CD4-positive, alpha-beta T cell treated with Interleukin-10 for 1 hour (primary cell): ENCODE measurements around the gene WIPF2.
A peak's percentile ranks its signal among the peaks of the same experiment; 100 is the strongest.
"Not testable (repeated sequence)": the region's sequence is repeated elsewhere in the genome, so short reads cannot be mapped to it uniquely, and the experiment has no call there.

ENCODE experiments used
- DNase-seq: peaks from one replicate; pipeline ENCODE4 v3.0.0-alpha.2; 2020

Gene WIPF2

GRCh38 chr17:40301315-40301714 is 82.2 kb downstream of the WIPF2 start:
- no peak for DNase-seq

- peak; percentile 81 for DNase-seq
Observed at GRCh38 chr17:40303009-40303657, 84.0 kb downstream of the WIPF2 start.

DNA sequence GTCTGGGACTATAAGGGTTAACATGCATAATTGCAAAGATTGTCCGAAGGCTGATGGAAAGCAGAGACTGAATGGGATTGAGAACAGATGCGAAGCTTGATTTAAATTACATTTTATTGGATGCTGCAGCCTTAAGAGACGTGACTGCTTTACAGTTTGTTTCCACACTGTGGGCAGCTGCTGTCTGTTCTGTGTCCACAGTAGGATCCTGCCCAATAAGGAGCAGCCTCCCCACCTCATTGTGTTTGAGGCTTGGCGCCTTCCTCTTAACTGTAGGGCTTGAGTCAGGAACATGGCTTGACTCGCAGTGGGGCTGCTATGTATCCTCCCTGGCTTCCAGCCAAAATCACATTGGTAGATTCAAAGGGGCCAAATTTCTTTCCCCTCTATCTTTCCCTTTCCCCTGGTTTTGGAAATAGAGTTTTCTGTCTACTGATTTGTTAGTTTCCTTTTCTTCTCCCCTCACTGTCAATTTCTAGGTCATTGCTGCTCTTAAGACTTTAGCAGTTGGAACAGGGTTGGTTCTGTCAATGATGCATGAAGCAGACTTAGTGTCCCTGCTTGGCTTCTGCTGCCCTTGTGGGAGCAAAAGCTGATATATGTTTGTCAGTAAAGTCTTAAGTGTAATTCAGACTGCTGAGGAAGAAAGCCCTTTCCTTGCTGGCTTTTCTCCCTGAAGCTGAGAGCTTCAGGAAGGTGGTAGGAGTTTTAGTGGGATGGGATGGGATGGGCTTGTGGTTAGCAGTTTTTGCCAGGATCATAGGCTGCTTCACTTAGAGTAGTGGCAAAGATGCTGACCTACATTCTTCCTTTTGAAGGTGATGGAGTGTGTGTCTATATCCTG is 84.8 kb downstream of the WIPF2 start:
- DNase-seq: no peak

GRCh38 chr17:40304552-40304863 is 85.4 kb downstream of the WIPF2 start:
- not testable (repeated sequence) for DNase-seq

DNA sequence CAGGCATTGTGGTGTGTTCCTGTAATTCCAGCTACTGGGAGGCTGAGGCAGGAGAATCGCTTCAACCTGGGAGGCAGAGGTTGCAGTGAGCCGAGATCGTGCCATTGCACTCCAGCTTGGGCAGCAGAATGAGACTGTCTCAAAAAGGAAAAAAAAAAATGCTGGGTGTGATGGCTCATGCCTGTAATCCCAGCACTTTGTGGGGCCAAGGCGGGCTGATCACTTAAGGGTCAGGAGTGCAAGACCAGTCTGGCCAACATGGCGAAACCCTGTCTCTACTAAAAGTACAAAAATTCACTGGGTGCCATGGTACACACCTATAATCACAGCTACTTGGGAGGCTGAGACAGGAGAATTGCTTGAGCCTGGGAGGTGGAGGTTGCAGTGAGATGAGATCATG is 85.8 kb downstream of the WIPF2 start:
- DNase-seq: not testable (repeated sequence)

- DNase-seq: no peak
Observed at GRCh38 chr17:40306395-40306794, 87.3 kb downstream of the WIPF2 start.

DNA sequence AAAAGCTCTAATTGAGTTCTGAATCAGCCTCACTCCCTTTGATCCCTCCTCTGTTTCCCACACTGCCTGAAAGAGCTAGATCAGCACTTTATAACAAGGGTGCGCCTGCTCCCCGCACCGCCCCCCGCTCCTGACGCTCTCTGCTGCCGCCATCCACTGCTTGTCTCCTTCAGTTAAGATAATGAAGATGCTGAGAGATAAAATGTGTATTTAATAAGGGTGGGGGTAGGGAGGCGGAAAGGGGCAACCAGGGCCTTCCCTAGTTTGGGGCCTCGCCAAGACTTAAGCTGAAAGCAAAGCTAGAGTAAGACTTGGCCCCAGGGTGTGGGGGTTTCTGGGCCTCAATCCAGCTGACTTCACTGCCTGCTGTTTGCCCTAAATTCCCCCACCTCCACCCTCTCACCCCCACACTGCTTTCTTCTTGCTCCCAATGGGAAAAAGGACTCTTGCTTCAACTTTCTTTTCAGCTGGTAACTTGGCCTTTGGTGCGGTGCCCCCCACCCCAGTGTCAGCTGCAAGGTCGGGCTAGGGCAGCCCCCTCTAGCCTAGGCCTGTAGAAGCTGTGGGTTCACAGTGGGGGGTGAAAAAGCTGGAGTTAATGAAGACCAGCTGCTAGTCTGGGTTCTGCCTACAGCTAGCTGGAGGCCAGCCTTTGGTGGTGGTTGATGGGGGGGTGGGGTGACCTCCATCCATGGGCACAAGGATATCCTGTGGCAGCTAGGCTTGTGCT is 88.1 kb downstream of the WIPF2 start:
- DNase-seq: no peak

- no peak for DNase-seq
Observed at GRCh38 chr17:40307740-40308239, 88.7 kb downstream of the WIPF2 start.

DNA sequence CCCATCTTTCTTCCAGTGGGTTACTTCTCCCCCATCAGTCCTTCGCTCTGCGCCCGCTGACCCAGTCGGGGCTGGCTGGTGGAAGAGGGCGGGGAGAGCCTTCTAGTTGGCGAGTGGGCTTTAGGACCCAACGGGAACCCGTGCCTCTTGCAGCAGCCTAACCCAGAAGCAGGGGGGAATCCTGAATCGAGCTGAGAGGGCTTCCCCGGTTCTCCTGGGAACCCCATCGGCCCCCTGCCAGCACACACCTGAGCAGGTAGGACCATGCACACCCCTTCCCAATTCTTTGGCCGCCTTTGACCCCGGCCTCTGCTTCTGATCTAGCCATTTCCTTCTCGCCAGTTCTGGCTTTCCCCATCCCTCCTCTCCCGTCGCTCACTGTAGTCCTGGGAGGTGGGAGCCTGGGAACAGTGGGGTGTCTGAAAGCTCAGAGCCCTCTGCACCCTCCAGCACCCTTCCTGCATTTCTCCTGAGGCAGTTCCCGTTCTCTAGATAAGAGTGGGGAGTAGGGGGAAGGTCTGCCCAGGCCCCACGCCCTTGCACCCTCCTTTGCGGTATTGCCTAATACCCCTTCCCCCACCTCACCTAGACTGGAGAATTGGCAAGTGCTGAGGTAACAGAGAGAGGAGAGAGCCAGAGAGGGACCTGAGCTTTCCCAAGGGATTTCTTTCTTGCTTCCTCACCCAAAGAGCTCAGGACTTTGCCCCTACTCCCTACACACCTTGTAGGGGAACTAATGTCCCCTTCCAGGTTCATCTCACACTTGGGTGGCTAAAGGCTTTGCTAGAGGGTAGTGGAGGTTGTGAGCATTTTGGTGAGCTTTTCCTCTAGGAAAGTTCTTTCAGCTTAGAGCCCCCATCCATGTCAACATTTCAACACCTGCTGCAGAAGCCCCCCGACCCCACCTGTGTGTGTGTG is 90.2 kb downstream of the WIPF2 start, which contains the start of gene RARA:
Gene RARA, plus strand, starts transcription at position 150 of the 918 bp plus-strand sequence. CDS start 22,039 bp downstream, outside the sequence.
- DNase-seq: no peak

DNA sequence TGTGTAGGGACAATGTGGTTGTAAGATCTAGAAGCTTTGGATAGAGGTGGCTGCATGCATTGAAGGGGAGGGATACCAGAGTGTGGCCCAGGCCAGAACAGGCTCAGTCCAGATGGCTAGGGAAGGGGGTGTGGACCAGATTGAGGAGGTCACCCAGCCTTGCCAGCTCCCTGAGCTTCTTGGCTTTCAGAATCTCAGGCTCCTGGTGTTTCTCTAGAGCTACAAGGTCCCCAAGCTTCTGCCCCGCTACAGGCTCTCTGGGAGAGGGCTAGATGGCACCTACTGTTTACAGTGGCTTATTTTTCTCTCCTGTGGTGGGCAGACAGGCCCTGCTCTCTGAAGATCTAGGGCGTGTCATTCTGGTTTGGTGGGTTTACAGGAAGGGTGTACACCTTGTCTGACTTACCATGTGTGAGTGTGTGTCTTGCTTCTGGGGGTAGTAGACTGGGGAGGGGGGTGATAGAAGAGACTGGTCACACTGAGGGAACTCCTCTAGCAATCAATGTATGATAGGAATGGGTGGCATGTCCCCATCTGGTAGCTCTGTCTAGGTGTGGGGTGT is 90.9 kb downstream of the WIPF2 start:
- DNase-seq: no peak

GRCh38 chr17:40310882-40311391 is 91.8 kb downstream of the WIPF2 start:
- DNase-seq: no peak

DNA sequence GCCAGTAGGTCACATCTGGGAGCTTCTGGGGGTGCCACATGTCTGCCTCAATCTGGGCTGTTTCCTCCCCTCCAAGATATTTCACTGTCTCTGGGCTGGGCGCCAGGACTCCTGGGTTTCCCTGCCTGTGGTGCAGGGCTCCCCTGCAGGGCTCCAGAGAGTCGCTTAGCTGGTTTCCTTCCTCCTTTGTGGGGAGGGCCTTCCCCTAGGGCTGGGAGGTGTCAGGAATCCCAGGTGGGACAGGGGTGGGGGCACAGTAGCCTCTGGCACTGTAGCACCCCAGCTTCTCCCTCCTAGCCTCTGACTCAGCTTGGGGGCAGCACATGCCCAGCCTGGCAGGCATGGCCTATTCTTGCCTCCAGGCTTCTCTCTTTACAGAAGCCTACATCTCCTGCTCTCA is 92.5 kb downstream of the WIPF2 start:
- no peak for DNase-seq

DNA sequence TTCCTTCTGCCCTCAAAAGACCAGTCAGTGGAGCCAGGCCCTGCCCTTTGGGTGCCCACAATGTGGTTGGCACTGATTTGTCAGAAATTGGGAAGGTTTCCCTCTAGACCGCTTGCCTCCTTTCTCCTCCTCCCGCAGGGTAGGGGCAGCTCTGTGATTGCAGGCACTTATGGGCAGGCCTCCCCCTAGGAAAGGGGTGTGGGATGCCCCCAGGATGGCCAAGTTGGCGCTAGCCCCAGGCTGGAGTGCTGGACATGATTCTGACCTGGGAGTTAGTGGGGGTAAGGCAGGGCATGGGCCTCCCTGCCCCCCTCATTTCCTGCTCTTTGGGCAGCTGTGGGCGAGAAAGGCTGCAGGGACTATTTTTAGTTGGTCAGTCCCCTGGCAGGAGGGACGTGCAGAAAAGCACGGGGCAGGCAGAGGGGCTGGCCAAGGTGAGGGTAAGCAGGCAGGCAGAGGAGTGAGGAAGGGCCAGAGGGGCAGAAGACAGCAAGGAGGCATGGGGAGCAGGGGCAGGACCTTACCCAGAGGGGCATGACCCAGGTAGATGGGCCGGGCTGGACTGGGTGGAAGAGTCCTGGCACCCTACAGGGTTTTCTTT is 93.1 kb downstream of the WIPF2 start:
- DNase-seq: no peak

GRCh38 chr17:40312893-40313667 is 94.0 kb downstream of the WIPF2 start:
- no peak for DNase-seq

GRCh38 chr17:40313668-40314583 is 94.8 kb downstream of the WIPF2 start:
- no peak for DNase-seq

DNA sequence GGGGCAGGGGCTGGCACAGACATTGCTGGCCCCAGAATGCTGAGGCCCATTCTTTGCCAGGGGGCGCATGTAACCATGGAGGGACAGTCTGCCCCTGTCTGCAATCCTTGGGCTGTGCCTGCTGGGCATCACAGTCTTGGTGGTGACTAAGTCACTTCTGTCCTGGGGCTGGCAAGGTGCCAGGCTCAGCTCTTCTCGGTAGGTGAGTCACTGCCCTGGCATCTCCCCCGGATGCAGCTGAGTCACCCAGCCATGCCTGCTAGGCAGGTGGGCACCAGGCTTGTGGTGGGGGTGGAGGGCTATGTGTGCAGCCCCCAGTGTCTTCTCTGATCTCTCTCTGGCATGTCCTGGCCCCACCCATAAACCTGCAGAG is 95.5 kb downstream of the WIPF2 start:
- peak; percentile 84 for DNase-seq

- DNase-seq: no peak
Observed at GRCh38 chr17:40315206-40315605, 96.1 kb downstream of the WIPF2 start.

GRCh38 chr17:40315678-40316570 is 96.8 kb downstream of the WIPF2 start:
- DNase-seq: no peak
